NCI-H1105 treated with DMSO at 0.1 percent for 48 hours (cell line): ENCODE results near the gene AP3S1.
A peak's percentile ranks its signal among the peaks of the same experiment; 100 is the strongest.
"Not testable (repeated sequence)": the region's sequence is repeated elsewhere in the genome, so short reads cannot be mapped to it uniquely, and the experiment has no call there.

Source experiments
- DNase-seq: peaks from one replicate; lab custom pipeline; 2025; lab: John Stamatoyannopoulos, UW

The AP3S1 gene

DNA sequence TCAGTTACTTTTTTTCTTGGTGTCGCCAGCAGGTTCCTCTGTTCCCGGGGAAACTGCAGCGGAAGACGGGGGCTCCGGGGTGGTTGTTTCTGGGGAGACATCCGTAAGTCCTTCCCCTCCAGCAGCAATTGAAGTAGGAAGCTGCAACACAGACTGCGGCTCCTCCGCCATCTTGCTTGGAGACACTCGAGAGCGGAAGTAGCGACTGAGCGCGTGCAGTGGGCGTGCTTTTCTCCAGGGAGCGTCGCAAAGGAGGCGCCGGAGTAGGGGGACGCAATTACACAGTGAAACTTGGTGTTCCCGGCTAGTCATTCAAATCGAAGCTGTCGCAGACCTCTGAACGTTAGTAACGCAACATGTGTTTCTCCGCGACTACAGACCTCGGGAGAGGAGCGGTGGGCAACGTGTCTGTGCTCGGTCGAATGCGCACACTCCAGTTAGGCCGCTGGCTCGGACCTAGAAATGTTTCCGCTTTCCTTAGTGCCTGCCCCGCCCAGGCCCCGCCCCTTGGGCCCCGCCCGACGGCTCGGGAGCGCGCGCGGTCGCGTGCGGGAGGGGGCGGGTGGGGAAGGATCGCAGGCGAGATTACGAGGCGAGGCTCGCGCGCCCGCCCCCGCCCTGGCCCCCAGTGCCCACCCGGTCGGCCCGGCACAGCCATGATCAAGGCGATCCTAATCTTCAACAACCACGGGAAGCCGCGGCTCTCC, at the start of gene AP3S1, which contains the start of gene ATG12:
Gene AP3S1 (plus strand): TSS at position 554 of the 707 bp plus-strand sequence. CDS start 103 bp downstream, at position 657.
Gene ATG12 (minus strand): TSS at position 184 of the 707 bp plus-strand sequence. CDS start 13 bp downstream, at position 171.
- peak; percentile 75 for DNase-seq

DNA sequence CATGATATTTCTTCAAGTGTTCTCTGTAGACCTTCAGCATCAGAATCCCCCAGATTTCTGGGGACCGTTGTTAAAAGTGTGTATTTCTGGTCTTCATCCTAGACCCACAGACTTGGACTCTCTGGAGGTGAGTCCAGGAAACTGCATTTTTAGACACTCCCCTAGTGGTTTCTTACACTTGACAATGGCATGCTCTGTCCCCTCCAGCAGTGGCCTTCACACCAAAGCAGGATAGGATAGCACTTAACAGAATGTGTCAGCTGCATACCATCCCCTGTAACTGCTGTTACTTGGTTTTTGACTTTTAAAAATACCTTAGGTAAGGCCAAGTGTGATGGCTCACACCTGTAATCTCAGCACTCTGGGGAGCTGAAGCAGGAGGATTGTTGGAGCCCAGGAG, 46.0 kb upstream of the AP3S1 start:
- DNase-seq: no peak

DNA sequence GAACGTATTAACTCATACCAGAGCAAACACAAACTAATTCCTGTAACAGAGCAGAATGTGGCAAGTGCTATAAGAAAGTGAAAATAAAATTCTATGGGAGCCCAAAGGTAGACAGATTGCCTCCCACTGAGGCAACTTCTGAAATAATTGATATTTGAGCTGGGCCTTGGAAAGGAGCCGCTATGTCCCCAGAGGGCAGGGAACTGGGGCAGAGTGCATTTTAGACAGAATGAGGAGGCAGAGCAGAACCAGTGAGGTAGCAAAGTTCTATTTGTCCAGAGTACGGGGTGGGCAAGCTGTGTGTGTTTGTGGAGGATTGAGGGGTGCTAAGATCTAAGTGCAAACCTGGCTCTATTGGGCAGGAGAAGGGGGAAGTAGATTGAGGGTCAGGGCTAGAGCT, 45.1 kb upstream of the AP3S1 start:
- no peak for DNase-seq

DNA sequence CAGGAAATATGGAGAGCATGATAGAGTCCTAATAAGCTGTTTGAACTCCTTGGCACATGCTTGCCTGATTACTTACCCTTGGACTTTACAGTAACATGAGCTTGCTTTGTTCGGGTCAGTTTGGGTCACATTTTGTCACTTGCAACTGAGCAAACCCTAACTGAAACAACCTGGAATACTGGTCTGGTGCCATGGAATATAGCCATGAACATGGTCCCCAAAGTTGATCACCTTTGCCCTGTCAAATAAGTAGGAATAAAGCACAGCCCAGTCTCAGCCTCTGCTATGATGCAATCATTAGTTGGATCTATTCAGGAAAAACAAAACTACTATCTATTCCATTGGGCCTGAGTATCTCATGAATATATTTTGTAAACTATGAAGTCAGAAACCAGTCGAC, 43.5 kb upstream of the AP3S1 start:
- no peak for DNase-seq

DNA sequence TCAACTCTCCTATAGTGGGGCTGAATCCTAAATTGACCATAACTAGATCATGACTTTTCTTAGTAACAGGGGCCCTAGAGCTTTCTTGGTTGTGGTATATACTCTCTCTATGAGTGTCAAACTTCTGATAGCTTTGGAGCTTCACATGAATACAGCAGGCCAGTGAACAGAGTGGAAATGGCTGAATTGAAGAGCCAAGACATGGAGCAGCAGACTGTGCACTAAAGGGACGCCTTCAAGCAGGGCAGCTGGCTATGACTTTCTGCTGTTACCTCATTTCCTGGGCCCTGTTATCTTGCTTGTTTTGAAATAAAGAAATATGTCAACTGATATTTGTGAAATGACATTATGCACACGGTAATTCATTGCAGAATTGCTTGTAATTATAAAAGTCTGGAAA, 41.6 kb upstream of the AP3S1 start:
- DNase-seq: no peak

DNA sequence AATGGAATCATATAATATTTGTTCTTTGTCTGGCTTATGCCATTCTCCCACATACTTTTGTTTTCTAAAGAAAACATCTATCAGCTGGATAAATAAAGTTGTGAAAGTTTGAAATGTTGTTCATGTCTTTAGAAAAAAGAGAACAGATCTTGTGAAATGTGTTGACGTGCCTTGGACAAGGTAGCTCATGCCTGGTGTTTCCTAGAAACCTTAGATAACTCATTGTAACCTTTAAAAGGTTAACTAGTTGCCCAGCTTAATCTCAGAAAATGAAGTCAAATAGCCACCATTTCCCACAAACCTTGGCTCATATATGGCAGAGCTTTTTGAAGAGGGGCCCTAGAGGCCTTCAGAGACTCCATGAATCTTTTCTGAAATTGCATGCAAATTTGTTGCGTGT, 40.6 kb upstream of the AP3S1 start:
- no peak for DNase-seq

DNA sequence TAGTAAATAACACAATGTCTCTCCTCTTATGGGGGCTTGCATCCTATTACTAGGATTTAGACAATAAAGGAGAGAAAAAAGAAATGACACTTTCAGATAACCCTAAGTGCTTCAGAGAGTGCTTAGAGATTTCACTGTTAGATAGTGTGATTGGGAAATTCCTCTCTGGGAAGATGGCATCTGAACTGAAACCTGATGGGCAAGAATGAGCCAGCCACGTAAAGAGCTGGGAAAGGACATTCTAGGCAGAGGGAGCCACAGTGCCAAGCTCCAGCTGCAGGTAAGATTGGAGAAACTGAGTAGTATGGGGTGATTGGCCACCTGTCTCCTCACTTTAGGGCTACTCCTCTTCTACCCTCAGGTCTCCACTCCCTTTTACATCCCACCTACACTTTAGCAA, 39.8 kb upstream of the AP3S1 start:
- no peak for DNase-seq

DNA sequence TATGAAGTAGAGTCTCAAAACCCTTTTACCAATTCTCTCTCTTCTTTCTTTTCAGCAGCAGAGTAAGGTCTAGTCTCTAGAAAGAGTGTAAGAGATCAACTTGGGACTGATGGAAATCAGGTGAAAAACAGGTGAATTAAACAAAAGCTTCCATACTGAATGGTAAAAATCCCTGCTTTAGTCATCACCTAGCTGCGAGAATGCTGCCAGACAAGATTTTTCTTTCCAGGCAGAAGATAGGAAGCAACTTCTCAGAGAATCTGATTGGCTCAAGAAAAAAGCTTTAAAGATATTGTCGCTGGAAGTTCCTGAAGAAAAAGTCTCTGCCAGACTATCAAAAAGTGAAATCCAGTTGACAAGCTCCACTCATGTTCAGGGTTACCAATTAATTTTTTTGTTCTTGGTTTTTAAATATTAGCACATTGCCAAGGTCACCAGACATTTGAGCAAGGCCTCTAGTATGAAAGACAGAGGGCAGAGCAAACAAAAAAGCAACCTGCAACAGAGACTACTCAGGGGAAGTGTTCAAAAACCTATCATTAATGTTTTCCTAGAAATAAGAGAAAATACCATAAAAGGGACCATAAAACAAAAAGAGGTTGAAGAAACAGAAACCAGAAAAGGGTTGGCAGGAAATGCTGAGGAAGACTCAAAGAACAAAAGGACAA, 34.6 kb upstream of the AP3S1 start:
- DNase-seq: no peak

DNA sequence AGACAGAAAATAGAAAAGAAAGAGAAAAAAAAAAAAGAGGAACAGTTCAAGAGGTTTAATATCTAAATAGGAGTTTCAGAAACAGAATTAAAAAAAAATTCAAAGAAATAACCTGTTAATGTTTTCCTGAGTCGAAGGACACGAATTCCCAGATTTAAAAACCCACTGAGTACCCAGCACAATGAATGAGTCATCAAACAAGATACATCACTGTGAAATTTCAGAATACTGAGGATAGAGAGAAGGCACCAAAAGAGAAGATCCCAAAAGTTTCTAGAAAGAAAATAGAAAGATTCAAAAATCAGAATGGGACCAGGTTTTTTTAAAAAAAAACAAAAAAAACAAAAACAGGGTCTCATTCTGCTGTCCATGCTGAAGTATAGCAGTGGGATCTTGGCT, 34.1 kb upstream of the AP3S1 start:
- no peak for DNase-seq

DNA sequence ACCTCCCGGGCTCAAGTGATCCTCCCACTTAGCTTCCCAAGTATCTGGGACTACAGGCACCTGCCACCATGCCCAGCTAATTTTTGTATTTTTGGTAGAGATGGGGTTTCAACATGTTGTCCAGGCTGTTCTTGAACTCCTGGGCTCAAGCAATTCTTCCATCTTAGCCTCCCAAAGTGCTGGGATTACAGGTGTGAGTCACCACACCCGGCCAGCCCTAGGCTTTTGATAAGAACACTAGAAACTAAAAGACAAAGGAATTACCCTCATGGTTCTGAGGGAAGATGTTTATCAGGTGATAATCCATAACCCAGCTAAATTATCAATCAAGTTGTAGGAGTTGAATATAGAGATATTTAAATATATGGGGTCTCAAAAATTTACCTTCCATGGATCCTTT, 33.7 kb upstream of the AP3S1 start:
- DNase-seq: not testable (repeated sequence)

DNA sequence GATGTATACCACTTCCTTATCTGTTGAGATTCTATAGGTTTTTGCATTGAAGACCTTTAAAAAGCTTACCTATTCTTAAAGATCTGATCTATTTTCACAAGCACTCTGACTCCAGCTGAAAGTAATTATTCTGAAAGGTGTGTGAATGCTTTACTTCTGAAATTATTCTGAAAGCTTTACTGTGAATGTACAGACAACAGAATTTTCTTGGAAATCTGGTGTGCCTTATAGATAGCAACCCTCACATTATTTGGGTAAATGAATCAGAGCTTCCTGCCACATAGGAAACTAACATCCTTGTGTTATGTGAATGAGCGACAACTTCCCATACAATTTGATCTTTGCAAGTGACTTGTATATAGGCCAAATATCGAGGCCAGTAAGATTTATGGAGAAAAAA, 31.8 kb upstream of the AP3S1 start:
- no peak for DNase-seq

DNA sequence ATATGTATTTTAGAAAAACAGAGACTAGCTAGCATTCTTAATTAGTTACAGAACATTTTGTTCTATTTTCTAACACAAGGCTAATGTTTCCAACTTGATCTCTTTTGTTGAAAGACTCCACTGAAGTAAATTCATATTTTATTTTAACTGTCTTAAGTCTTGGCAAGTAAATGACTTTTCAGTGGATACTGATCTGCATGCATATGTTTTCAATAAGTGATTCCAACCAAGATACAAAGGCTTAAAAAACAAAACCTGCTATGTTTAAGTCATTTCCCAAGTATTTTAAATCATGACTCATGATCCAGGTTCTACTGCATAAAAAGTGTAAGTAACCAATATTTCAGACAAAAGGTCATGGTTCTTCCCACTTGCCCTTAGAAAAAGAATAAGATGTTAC, 31.0 kb upstream of the AP3S1 start:
- DNase-seq: no peak

DNA sequence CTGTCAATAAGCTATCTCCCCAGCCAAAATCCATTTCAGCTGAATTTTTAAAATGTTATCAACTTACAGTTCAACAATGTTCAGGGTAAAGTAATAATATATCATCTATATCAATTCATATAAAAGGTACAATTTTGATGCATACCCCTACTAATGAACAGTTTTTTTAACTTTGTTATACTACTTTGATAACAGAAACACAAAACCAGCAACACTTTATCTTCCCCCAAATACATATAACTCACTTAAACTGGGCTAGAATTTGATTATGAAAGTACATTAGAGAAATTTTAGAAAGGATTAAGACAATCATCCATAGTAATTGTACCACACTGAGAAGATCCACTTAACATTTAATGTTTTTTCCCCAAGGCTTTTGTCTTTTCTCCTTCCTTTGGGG, 30.3 kb upstream of the AP3S1 start:
- DNase-seq: no peak

DNA sequence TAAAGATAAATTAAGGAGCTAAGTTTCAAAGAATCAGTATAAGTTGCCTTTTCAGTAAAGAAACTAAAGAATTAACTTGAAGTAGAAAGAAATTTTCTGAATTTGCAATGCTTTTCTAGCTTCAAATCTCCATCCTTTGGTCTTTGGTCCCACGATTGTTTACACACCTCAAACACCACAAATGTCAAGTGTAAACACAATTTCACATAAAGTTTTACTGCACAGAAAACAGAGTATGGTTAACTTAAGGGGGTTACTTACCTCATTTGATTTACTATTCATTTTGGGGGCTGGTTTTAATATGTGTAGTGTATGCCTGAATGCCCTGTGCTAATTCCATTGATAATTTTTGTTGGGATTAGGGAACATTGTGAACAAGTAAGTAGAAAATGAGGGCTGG, 29.4 kb upstream of the AP3S1 start:
- no peak for DNase-seq

DNA sequence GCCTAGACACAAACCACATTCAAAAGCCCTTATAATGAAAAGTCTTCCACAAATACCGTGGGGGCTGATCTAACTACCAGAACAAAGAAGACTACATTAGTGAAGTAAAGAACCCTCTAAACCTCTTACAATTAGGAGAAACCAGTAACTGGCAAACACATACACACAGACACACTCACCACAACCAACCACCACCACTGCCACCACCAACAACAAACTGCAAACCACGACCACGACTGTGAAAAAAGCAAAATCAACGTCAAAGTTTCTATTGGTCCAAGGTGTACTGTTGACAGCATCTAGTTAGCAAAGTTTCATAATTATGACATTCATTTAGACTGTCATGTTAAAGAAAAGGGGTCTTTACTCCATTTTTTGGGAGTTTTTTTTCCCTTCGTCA, 28.0 kb upstream of the AP3S1 start:
- DNase-seq: no peak

DNA sequence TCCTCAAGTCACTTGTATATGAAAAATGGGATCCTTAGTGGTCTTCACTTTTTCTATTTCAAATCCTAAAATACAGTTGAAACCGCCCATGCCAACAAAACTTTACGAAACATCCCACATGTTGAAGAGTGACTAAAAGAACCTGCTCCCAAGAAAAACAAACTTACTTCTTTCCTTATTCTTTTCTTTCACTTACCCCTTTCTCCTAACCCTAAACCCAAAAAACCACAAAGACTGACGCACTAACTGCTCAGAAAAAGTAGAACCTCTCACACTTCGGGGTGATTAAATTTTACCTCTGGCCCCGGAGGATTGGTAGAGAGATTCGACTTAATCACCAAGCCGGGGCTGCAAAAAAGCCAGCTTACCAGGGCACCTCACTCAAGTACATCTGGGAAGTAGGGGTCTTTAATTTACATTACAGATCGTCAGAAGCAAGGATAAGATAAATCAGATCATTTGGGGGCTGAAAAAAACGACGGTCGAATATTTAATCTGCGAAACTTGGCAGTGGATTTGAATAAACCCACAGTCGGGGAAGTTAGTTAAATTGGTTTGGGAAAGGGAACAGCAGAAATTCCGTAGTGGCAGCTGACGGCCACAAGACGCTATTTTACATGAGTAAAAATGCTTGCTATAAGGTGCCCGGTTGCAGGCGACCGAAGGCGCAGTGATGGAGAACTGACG, 26.6 kb upstream of the AP3S1 start:
- DNase-seq: no peak

DNA sequence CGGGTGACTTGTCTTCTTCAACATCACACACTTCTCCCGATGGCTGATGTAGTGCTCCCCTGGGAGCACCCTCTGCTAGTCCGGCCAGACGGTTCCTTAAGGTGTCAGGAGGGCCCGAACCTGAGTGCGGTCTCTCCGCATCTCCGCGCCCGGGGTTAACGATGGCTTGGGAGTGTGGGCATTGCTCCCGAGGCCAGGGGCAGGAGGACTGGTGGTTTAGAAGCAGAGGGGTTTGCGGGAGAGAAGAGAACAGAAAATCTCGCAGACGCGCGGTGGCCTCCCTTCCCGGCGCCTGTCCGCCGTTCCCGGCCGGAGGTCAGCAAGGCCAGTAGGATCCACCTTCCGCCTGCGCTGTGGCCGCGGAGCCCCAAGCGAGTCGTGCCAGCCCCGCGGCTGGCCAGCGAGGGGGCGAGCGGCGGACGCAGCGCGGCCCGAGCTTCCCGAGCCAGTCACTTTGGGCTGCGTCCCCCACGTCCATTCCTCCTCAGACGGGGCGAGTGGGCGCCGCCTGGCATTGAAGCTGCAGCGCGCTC, 26.0 kb upstream of the AP3S1 start:
- DNase-seq: no peak

DNA sequence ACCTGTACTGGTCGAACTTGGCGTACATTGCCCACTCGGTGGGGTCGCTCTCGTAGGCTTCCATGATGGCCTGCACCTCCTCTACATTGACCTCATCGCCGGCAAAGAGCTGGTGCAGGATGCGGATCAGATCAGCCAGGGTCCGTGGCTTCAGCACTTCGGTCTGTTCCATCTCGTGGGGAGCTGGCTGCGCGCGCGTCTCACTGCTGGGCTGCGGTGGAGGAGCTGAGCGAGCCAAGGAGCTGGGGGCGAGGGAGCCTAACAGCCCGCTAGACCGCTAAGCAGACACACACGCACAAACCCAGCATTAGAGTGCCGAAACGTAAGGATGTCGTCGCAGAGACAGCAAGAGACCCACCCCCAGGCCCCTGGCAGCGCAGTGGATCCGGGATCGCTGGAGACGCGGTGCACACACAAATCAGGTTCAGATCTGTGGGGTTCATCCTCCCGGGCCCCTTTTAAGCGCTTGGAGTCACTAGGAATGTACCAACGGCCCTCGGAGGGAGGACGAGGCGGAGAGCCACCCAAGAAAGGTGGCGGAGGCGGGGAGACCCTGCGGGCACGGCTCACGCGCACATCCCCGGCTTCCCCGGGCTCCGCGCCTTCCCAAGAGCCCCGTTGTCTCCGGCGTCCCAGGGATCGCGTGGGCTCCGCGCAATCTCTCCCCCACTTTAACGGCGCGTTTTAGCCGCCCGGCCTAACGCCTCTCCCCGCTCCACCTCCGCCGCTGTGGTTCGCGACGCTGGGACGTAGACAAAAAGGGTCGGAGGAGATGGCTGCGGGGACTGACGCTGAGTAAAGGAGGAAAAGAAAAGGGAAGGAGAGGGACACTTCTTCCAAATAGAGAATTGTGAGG, 25.3 kb upstream of the AP3S1 start, which contains the start of gene CDO1:
Gene CDO1 (minus strand): TSS at position 434 of the 856 bp plus-strand sequence. CDS start 262 bp downstream, at position 172.
- no peak for DNase-seq

DNA sequence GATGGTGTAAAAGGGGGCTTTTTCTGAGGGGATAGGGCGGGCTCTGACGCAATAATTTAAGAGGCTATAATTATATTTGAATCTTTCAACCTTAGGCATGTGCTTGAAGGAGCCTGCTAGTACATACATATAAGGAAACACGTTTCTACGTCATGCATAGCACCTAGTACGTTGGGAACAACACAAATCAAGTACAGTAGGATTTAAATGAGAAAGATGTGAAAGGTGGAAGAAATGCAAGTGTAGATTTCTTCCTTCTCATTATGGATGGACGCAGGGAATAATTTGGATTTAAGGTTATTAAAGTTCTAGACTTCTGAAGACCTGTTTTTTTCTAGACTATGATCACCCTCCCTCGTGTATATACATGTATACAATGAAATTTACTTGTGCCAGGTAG, 24.3 kb upstream of the AP3S1 start:
- no peak for DNase-seq

DNA sequence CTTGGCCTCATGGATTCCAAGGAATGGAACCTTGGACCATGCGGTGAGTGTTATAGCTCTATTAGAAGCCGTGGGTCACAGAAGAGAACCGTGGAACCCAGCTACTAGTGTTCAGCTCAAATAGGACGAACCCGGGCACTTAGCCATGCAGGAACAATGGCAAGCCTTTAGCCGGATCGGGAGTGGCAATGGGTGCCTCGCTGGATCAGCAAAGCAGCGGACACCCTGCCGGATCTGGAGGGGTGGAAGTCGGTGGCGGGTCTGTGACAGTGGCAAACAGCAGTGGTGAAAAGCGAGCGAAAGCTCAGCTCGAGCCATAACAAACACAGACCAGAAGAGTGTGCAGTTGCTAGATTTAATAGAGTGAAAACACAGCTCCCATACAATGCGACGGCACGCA, 22.9 kb upstream of the AP3S1 start:
- no peak for DNase-seq

DNA sequence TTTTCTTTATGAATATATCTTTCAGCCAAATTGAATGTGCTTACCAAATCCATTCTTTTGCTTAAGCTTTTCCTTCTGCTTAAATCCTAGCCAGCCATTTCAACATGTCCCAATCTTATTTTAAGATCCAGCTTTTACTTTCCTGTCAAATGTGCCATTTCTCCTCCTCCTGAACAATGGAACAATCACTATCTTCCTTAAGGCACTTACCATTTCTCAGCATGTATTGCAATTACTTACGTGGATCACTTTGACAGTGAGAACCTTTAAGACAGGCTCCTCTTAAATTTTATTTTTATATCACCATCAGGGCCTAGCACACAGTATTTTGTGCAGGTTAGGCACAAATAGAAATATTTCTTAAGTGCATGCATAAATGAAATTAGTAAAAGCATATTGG, 20.9 kb upstream of the AP3S1 start:
- no peak for DNase-seq

DNA sequence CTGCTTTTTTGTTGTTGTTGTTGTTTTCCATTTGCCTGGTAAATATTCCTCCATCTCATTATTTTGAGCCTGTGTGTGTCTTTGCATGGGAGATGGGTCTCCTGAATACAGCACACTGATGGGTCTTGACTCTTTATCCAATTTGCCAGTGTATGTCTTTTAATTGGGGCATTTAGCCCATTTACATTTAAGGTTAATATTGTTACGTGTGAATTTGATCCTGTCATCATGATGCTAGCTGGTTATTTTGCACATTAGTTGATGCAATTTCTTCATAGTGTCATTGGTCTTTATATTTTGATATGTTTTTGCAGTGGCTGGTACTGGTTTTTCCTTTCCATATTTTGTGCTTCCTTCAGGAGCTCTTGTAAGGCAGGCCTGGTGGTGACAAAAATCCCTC, 16.8 kb upstream of the AP3S1 start:
- DNase-seq: not testable (repeated sequence)
